Mesodermal cell (in vitro differentiated cells): ENCODE data around the gene SLF2.

ENCODE experiments used
- H3K27ac ChIP-seq: 2 replicates; pipeline ENCODE4 v1.7.0; 2013; ENCODE audit warnings: mild to moderate bottlenecking, low read depth, low read length, moderate library complexity; ENCODE audit not compliant: severe bottlenecking
- H3K36me3 ChIP-seq: 2 replicates; pipeline ENCODE4 v1.7.1; 2013; ENCODE audit warnings: mild to moderate bottlenecking, low read length, moderate library complexity; ENCODE audit not compliant: control insufficient read depth, insufficient read depth
- H3K4me1 ChIP-seq: one replicate; pipeline ENCODE4 v1.7.1; 2013; ENCODE audit warnings: mild to moderate bottlenecking, low read length; ENCODE audit not compliant: insufficient read depth, control insufficient read depth, poor library complexity, severe bottlenecking
- H3K4me3 ChIP-seq: 2 replicates; pipeline ENCODE4 v1.7.0; 2013; ENCODE audit warnings: low read length, control low read depth, mild to moderate bottlenecking; ENCODE audit not compliant: insufficient read depth, poor library complexity, severe bottlenecking; ENCODE audit errors: extremely low read depth
- H3K9me3 ChIP-seq: 2 replicates; pipeline ENCODE4 v1.7.1; 2013; ENCODE audit warnings: mild to moderate bottlenecking, low read length, moderate library complexity; ENCODE audit not compliant: control insufficient read depth
- WGBS, 2 experiments: methylation state at CpG; one replicate each; pipeline ENCODE4 v1.1.5; 2013; ENCODE audit warnings: missing lambda C conversion rate in 2 of 2; ENCODE audit not compliant: insufficient coverage in 2 of 2; 5-methylcytosine and 5-hydroxymethylcytosine counted together

Gene SLF2

GRCh38 chr10:100982916-100983830 is 70.4 kb downstream of the SLF2 start:
- Histone ChIP-seq H3K9me3 (no peaks in the 10 kb centered on the region), H3K27ac (no peak overlapping the region), H3K4me1 (peaks cover 10% of the 10 kb centered on the region), H3K4me3 (no peak overlapping the region), H3K36me3 (peaks cover 51% of the 10 kb centered on the region)
- WGBS, 2 experiments: 94 to 95% methylated on average over 16 to 19 of the region's 24 CpGs

- peaks cover 52% of the 10 kb centered on the region for H3K36me3 ChIP-seq
- H3K9me3 ChIP-seq: no peaks in the 10 kb centered on the region
- 92 to 94% methylated on average over 10 to 12 of the region's 13 CpGs for WGBS, 2 experiments
- H3K4me3 ChIP-seq: no peak overlapping the region
- H3K27ac ChIP-seq: no peak overlapping the region
- H3K4me1 ChIP-seq: peaks cover 18% of the 10 kb centered on the region
Observed at GRCh38 chr10:100983868-100984671, 71.3 kb downstream of the SLF2 start.

- H3K9me3 ChIP-seq: no peaks in the 10 kb centered on the region
- peaks cover 57% of the 10 kb centered on the region for H3K36me3 ChIP-seq
- H3K4me1 ChIP-seq: peaks cover 21% of the 10 kb centered on the region
- WGBS, 2 experiments: 90 to 100% methylated on average over 2 of the region's 2 CpGs
- H3K4me3 ChIP-seq: no peak overlapping the region
- no peak overlapping the region for H3K27ac ChIP-seq
Observed at GRCh38 chr10:100984672-100985177, 72.0 kb downstream of the SLF2 start.

- Histone ChIP-seq H3K27ac (no peak overlapping the region), H3K36me3 (peaks cover 60% of the 10 kb centered on the region), H3K4me1 (peaks cover 21% of the 10 kb centered on the region), H3K9me3 (no peaks in the 10 kb centered on the region), H3K4me3 (no peak overlapping the region)
- WGBS, 2 experiments: 83 to 97% methylated on average over 1 to 3 of the region's 5 CpGs
Observed at GRCh38 chr10:100985336-100985735, 72.6 kb downstream of the SLF2 start.

- Histone ChIP-seq H3K9me3 (no peaks in the 10 kb centered on the region), H3K27ac (no peak overlapping the region), H3K4me1 (peaks cover 21% of the 10 kb centered on the region), H3K4me3 (peak overlapping the region; percentile 98), H3K36me3 (peaks cover 59% of the 10 kb centered on the region)
- 24 to 30% methylated on average over 12 to 17 of the region's 17 CpGs for WGBS, 2 experiments
Observed at GRCh38 chr10:100986623-100986951, 73.8 kb downstream of the SLF2 start.

- peak within 1 kb of the TSS; percentile 67 for H3K27ac ChIP-seq
- H3K9me3 ChIP-seq: no peaks in the 10 kb centered on the region
- H3K4me3 ChIP-seq: peak within 1 kb of the TSS; percentile 98
- 0% methylated on average over 52 to 67 of the region's 75 CpGs for WGBS, 2 experiments
- peaks cover 54% of the 10 kb centered on the region for H3K36me3 ChIP-seq
- peaks cover 21% of the 10 kb centered on the region for H3K4me1 ChIP-seq
Observed at GRCh38 chr10:100986952-100987684, 74.4 kb downstream of the SLF2 start, which contains the start of the genes MRPL43 and TWNK. MRPL43 (minus strand) TSS chr10:100987497; CDS start chr10:100987443, 54 bp downstream. TWNK (plus strand) TSS chr10:100987543; CDS start chr10:100988211, 668 bp downstream.

GRCh38 chr10:100987685-100988049 is 74.9 kb downstream of the SLF2 start:
- peaks cover 55% of the 10 kb centered on the region for H3K36me3 ChIP-seq
- H3K9me3 ChIP-seq: no peaks in the 10 kb centered on the region
- WGBS, 2 experiments: 1 to 3% methylated on average over 15 of the region's 15 CpGs
- H3K4me3 ChIP-seq: peak overlapping the region; percentile 98
- peak overlapping the region; percentile 30 for H3K27ac ChIP-seq
- peaks cover 21% of the 10 kb centered on the region for H3K4me1 ChIP-seq

- H3K36me3 ChIP-seq: peaks cover 55% of the 10 kb centered on the region
- H3K27ac ChIP-seq: no peak overlapping the region
- 69 to 81% methylated on average over 9 to 10 of the region's 10 CpGs for WGBS, 2 experiments
- H3K4me1 ChIP-seq: peaks cover 21% of the 10 kb centered on the region
- peak overlapping the region; percentile 98 for H3K4me3 ChIP-seq
- H3K9me3 ChIP-seq: no peaks in the 10 kb centered on the region
Observed at GRCh38 chr10:100988166-100988565, 75.4 kb downstream of the SLF2 start.

- H3K4me3 ChIP-seq: no peak overlapping the region
- H3K27ac ChIP-seq: no peak overlapping the region
- peaks cover 62% of the 10 kb centered on the region for H3K36me3 ChIP-seq
- H3K4me1 ChIP-seq: peaks cover 21% of the 10 kb centered on the region
- H3K9me3 ChIP-seq: no peaks in the 10 kb centered on the region
- 95% methylated on average over 17 to 21 of the region's 21 CpGs for WGBS, 2 experiments
Observed at GRCh38 chr10:100989088-100989487, 76.3 kb downstream of the SLF2 start.
